HEK293T (cell line): ENCODE results near the gene SLCO4C1.

ENCODE experiments used
- CTCF ChIA-PET: fragments of 350-600 bp; formaldehyde crosslinking; extraction: SDS; loops from one replicate; lab custom pipeline; 2021; ENCODE audit warnings: antibody characterized with exemption, inconsistent platforms; lab: Yijun Ruan, JAX
- POLR2A ChIA-PET: fragments of 350-600 bp; formaldehyde crosslinking; extraction: SDS; loops from one replicate; lab custom pipeline; 2020; ENCODE audit warnings: antibody characterized with exemption, inconsistent platforms; lab: Yijun Ruan, JAX
- DNase-seq: peaks from one replicate; pipeline ENCODE4 v3.0.0; 2012; ENCODE audit warnings: mixed read lengths; ENCODE audit errors: extremely low spot score
- ARNT ChIP-seq: fragments of 450-650 bp; IDR thresholded peaks from 2 replicates; pipeline ENCODE4 v1.6.1; 2017; ENCODE audit warnings: mild to moderate bottlenecking
- BHLHE40 ChIP-seq: fragments of 450-650 bp; IDR thresholded peaks from 2 replicates; pipeline ENCODE4 v1.6.1; 2016; ENCODE audit warnings: mild to moderate bottlenecking, moderate library complexity, borderline replicate concordance
- CTBP1 ChIP-seq: fragments of 450-650 bp; IDR thresholded peaks from 2 replicates; pipeline ENCODE4 v1.6.1; 2016; ENCODE audit warnings: borderline replicate concordance
- ELF4 ChIP-seq: fragments of 450-650 bp; IDR thresholded peaks from 2 replicates; pipeline ENCODE4 v1.6.1; 2017; ENCODE audit warnings: antibody characterized with exemption
- FOXA1 ChIP-seq: fragments of 450-650 bp; IDR thresholded peaks from 2 replicates; pipeline ENCODE4 v1.6.1; 2016; ENCODE audit warnings: mild to moderate bottlenecking
- FOXK2 ChIP-seq: fragments of 450-650 bp; IDR thresholded peaks from 2 replicates; pipeline ENCODE4 v1.6.1; 2016; ENCODE audit warnings: mild to moderate bottlenecking
- FOXM1 ChIP-seq: fragments of 450-650 bp; IDR thresholded peaks from 2 replicates; pipeline ENCODE4 v1.6.1; 2017; ENCODE audit warnings: mild to moderate bottlenecking, borderline replicate concordance
- HDGF ChIP-seq: fragments of 450-650 bp; IDR thresholded peaks from 2 replicates; pipeline ENCODE4 v1.6.1; 2017; ENCODE audit warnings: antibody characterized with exemption, borderline replicate concordance
- L3MBTL2 ChIP-seq: fragments of 450-650 bp; conservative IDR thresholded peaks from 2 replicates; pipeline ENCODE4 v1.6.1; 2016; ENCODE audit warnings: mild to moderate bottlenecking
- LEF1 ChIP-seq: fragments of 450-650 bp; IDR thresholded peaks from 2 replicates; pipeline ENCODE4 v1.6.1; 2017; ENCODE audit warnings: mild to moderate bottlenecking, borderline replicate concordance
- NFRKB ChIP-seq: fragments of 450-650 bp; IDR thresholded peaks from 2 replicates; pipeline ENCODE4 v1.6.1; 2016; ENCODE audit warnings: mild to moderate bottlenecking, moderate library complexity
- SP1 ChIP-seq: fragments of 450-650 bp; IDR thresholded peaks from 2 replicates; pipeline ENCODE4 v1.6.1; 2017
- SUZ12 ChIP-seq: fragments of 450-650 bp; IDR thresholded peaks from 2 replicates; pipeline ENCODE4 v1.6.1; 2016; ENCODE audit warnings: mild to moderate bottlenecking
- TARDBP ChIP-seq: fragments of 450-650 bp; IDR thresholded peaks from 2 replicates; pipeline ENCODE4 v1.6.1; 2016
- ZNF384 ChIP-seq: fragments of 450-650 bp; IDR thresholded peaks from 2 replicates; pipeline ENCODE4 v1.6.1; 2016
- TF ChIP-seq, protein P1 (sequence below): fragments of 450-650 bp; IDR thresholded peaks from 2 replicates; pipeline ENCODE4 v1.6.1; 2016

Gene SLCO4C1

DNA sequence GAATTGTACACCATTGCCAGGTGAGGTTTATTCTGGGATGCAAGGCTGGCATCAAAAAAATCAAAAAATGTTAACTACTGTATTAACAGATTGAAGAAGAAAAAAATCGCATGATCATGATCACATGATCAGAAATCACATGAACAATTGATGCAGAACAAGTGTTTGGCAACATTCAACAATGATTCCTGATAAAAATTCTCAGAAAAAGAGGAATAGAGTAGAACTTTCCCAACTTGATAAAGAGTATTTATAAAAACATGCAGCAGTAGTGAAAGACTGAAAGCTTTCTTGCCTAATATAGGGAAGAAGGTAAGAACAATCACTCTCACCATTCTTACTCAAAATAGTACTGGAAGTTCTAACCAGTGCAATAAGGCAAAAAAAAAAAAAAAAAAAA, 16.4 kb downstream of the SLCO4C1 start:
- DNase-seq: no peak
- TF ChIP-seq L3MBTL2 (no peak), HDGF (no peak), SP1 (no peak), TARDBP (no peak), FOXA1 (no peak), ZNF384 (no peak), ARNT (no peak), FOXM1 (no peak), ELF4 (no peak), FOXK2 (no peak), SUZ12 (no peak), LEF1 (no peak), CTBP1 (no peak), NFRKB (no peak), BHLHE40 (no peak)
- TF ChIP-seq, protein P1, sequence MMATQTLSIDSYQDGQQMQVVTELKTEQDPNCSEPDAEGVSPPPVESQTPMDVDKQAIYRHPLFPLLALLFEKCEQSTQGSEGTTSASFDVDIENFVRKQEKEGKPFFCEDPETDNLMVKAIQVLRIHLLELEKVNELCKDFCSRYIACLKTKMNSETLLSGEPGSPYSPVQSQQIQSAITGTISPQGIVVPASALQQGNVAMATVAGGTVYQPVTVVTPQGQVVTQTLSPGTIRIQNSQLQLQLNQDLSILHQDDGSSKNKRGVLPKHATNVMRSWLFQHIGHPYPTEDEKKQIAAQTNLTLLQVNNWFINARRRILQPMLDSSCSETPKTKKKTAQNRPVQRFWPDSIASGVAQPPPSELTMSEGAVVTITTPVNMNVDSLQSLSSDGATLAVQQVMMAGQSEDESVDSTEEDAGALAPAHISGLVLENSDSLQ: no peak
- POLR2A ChIA-PET: no interaction called here
- CTCF ChIA-PET: no interaction called here

DNA sequence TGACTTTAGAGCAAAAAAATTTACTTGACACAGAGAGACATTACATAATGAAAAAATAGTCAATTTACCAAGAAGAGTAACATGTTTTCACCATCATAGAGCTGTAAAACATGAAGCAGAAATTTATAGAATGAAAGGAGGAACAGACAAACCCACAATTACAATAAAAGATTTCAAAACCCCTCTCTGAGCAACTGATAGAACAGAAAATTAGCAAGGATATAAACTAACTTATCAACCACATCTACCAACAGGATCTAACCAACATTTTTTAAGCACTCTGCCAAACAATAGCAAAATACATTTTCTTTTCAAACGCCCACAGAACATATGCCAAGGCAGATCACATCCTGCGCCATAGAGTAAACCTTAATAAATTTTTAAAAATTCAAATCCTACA, 17.9 kb downstream of the SLCO4C1 start:
- CTCF ChIA-PET: interaction anchor here (0.7 kb wide), 2 partner anchors 208 to 552 kb away, joined by 3 read pairs; no protein-coding TSS in a partner anchor

DNA sequence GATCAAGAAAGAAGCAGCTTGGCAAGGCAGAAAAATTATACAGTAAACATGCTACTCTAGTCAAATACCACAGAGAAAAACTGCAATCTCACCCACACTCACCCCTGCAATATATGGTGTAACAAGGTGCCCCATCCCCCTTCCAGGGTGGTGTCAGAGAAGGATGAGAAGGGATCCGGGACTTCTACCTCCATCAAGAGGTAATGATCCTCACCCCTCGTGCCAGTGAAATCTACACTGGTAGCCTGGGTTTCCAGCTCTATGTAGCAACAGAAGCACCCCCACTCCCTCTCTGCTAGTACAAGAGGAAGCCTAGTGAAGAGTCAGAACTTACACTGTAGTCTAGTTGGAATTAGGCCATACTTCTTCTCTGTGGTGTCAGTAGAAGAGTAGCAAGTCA, 18.9 kb downstream of the SLCO4C1 start:
- ChIA-PET CTCF (interaction anchor here (1.5 kb wide), 1 partner anchor 36 kb away, joined by 3 read pairs; no protein-coding TSS in a partner anchor), POLR2A (no interaction called here)
- no peak for DNase-seq
- TF ChIP-seq NFRKB: no peak
- no peak for TF ChIP-seq CTBP1
- TF ChIP-seq FOXK2: no peak
- TF ChIP-seq BHLHE40: no peak
- TF ChIP-seq, protein P1: no peak
- no peak for TF ChIP-seq SUZ12
- TF ChIP-seq ELF4: no peak
- TF ChIP-seq LEF1: no peak
- no peak for TF ChIP-seq FOXA1
- no peak for TF ChIP-seq FOXM1
- no peak for TF ChIP-seq ZNF384
- no peak for TF ChIP-seq HDGF

More for the DNA sequence above, 17.9 kb downstream of the SLCO4C1 start:
- DNase-seq: no peak
- TF ChIP-seq FOXK2: no peak
- TF ChIP-seq BHLHE40: no peak
- TF ChIP-seq, protein P1: no peak
- no peak for TF ChIP-seq ARNT
- no peak for TF ChIP-seq ZNF384
- TF ChIP-seq SP1: no peak
- no peak for TF ChIP-seq SUZ12
- TF ChIP-seq FOXA1: no peak
- no peak for TF ChIP-seq LEF1
- TF ChIP-seq HDGF: no peak
- TF ChIP-seq TARDBP: no peak
- no peak for TF ChIP-seq FOXM1
- no peak for TF ChIP-seq L3MBTL2
- no peak for TF ChIP-seq NFRKB
- no peak for TF ChIP-seq CTBP1
- POLR2A ChIA-PET: no interaction called here

DNA sequence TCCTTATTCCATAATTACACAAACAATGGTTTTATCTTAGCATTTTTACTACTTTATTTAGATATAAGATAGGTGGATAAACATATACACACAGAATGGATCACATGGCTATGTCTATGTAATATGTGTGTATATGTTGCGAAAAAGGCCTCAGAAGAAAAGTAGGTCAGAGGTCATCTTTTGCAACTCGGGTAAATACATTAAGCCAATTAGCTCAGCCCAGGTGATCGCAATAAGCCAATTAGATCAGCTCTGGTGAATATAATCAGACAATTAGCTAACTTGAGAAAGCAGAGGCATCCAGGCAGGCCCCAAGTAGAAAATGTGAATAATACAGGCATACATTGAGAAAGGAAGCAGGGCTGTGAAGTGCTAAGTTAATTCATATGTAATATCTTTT, 24.3 kb downstream of the SLCO4C1 start:
- ChIA-PET POLR2A (no interaction called here), CTCF (interaction anchor here (1.0 kb wide), 1 partner anchor 24 kb away, joined by 4 read pairs; the partner anchor contains the start of gene SLCO4C1)
- no peak for DNase-seq
- no peak for TF ChIP-seq CTBP1
- no peak for TF ChIP-seq ELF4
- no peak for TF ChIP-seq ZNF384
- no peak for TF ChIP-seq SUZ12
- TF ChIP-seq FOXM1: no peak
- TF ChIP-seq TARDBP: no peak
- no peak for TF ChIP-seq SP1
- no peak for TF ChIP-seq HDGF
- no peak for TF ChIP-seq BHLHE40
- no peak for TF ChIP-seq L3MBTL2
- TF ChIP-seq NFRKB: no peak
- TF ChIP-seq FOXA1: no peak
- no peak for TF ChIP-seq LEF1
- TF ChIP-seq, protein P1: no peak
- no peak for TF ChIP-seq ARNT
- TF ChIP-seq FOXK2: no peak

DNA sequence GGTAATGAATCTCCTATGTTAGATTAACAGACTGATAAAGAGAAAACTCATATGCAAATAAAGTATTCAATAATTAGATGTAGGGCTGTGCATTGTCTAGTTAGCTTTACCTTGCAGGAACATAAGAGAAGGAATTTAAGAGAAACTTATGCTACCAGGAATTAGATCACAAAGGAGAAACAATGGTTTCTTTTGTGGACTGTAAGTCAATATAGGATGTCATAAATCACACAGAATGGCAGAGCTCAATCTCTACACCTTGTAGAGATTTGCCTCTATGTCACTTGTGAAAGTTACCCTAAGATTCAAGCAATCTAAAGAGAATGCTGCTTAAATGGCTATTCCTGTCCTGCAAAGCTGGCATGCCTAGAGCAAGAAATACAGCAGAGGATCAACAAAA, 26.0 kb downstream of the SLCO4C1 start:
- TF ChIP-seq, protein P1: no peak
- no peak for TF ChIP-seq SP1
- no peak for TF ChIP-seq FOXM1
- TF ChIP-seq HDGF: no peak
- TF ChIP-seq FOXK2: no peak
- no peak for TF ChIP-seq ZNF384
- no peak for TF ChIP-seq BHLHE40
- TF ChIP-seq TARDBP: no peak
- no peak for DNase-seq
- POLR2A ChIA-PET: no interaction called here
- CTCF ChIA-PET: no interaction called here
